Measurements from ENCODE around the gene ZCCHC10.

Gene ZCCHC10

GRCh38 chr5:133062276-133062675, 35.9 kb upstream of the ZCCHC10 start:
- DNase-seq (ENCODE audit: low read depth) = no peak
- no peak for TF ChIP-seq CTCF (conservative IDR thresholded peaks at IDR 0.05; ENCODE audit: low read depth, low read length)

GRCh38 chr5:133059621-133060020, 33.3 kb upstream of the ZCCHC10 start:
- H3K4me3 ChIP-seq (ENCODE audit: low read depth, low read length) = no peak overlapping the region
- DNase-seq (ENCODE audit: low read depth) = no peak
- TF ChIP-seq CTCF (conservative IDR thresholded peaks at IDR 0.05; ENCODE audit: low read depth, low read length) = no peak

More at GRCh38 chr5:133062276-133062675, 35.9 kb upstream of the ZCCHC10 start:
- no peak overlapping the region for H3K4me3 ChIP-seq (ENCODE audit: low read depth, low read length)

GRCh38 chr5:133056891-133057290, 30.5 kb upstream of the ZCCHC10 start:
- no peak overlapping the region for H3K4me3 ChIP-seq (ENCODE audit: low read depth, low read length)
- TF ChIP-seq CTCF (conservative IDR thresholded peaks at IDR 0.05; ENCODE audit: low read depth, low read length) = no peak
- no peak for DNase-seq (ENCODE audit: low read depth)

GRCh38 chr5:133054697-133055471, 28.5 kb upstream of the ZCCHC10 start:
- no peak overlapping the region for H3K4me3 ChIP-seq (ENCODE audit: low read depth, low read length)
- TF ChIP-seq CTCF (conservative IDR thresholded peaks at IDR 0.05; ENCODE audit: low read depth, low read length) = no peak
- no peak for DNase-seq (ENCODE audit: low read depth)

GRCh38 chr5:133053448-133053847, 27.1 kb upstream of the ZCCHC10 start:
- H3K4me3 ChIP-seq (ENCODE audit: low read depth, low read length) = peak overlapping the region; percentile 99
- no peak for TF ChIP-seq CTCF (conservative IDR thresholded peaks at IDR 0.05; ENCODE audit: low read depth, low read length)
- no peak for DNase-seq (ENCODE audit: low read depth)

GRCh38 chr5:133052317-133053175, 26.2 kb upstream of the ZCCHC10 start:
- TF ChIP-seq CTCF (conservative IDR thresholded peaks at IDR 0.05; ENCODE audit: low read depth, low read length) = no peak
- DNase-seq (ENCODE audit: low read depth) = peak; percentile 63

More at GRCh38 chr5:133052317-133053175, 26.2 kb upstream of the ZCCHC10 start:
- H3K4me3 ChIP-seq (ENCODE audit: low read depth, low read length) = peak overlapping the region; percentile 99

All from choroid plexus epithelial cell (primary cell).